GM12878 (cell line): Measurements from ENCODE around the gene PFKFB1. TPM values are rescaled to one million over a fixed set of nuclear protein-coding genes. Genes with fewer than 3 reads are reported as not detected.

Experiments
- ATAC-seq: fragments of 200-7000 bp; cut with Tn5 transposase; 3 replicates; pipeline ENCODE4 v1.9.1; 2020; ENCODE audit warnings: mild to moderate bottlenecking, moderate library complexity
- BruUV-seq: library from RNA; stranded (reverse); fragments of 400-500 nt; replicated peaks from 2 replicates; lab custom pipeline; 2021; lab: Mats Ljungman, UMichigan
- CTCF ChIA-PET: fragments of 300-600 bp; sonication (Branson Sonifier 250); formaldehyde crosslinking; extraction: SDS; loops from one replicate; lab custom pipeline; 2021; ENCODE audit warnings: inconsistent platforms; lab: Yijun Ruan, JAX
- POLR2A ChIA-PET: fragments of 350-600 bp; formaldehyde crosslinking; extraction: SDS; loops from one replicate; lab custom pipeline; 2021; ENCODE audit warnings: inconsistent platforms; lab: Charles Lee
- RAD21 ChIA-PET: fragments of 300-600 bp; sonication (Branson Sonifier 250); formaldehyde crosslinking; loops from one replicate; lab custom pipeline; 2023; ENCODE audit warnings: antibody characterized with exemption; ENCODE audit not compliant: unreplicated experiment; lab: Charles Lee
- SMC1A ChIA-PET: fragments of 300-600 bp; sonication (Branson Sonifier 250); formaldehyde crosslinking; loops from one replicate; lab custom pipeline; 2023; ENCODE audit not compliant: unreplicated experiment, uncharacterized antibody; lab: Charles Lee
- DNase-seq: peaks from one replicate; pipeline ENCODE4 v3.0.0-alpha.2; 2011; ENCODE audit warnings: low read depth, low spot score
- FAIRE-seq: peaks from 3 replicates; lab custom pipeline; 2011; peaks lifted over from hg19 to GRCh38; lab: Jason Lieb, UNC
- H2AFZ ChIP-seq: 2 replicates; pipeline ENCODE4 v1.6.0; 2011; ENCODE audit warnings: low read depth, low read length, control low read depth; ENCODE audit not compliant: control insufficient read depth
- H3K27ac ChIP-seq: 2 replicates; pipeline ENCODE4 v1.5.1; 2011; ENCODE audit warnings: control low read depth; ENCODE audit not compliant: control insufficient read depth, insufficient read depth
- H3K27me3 ChIP-seq, 2 experiments: replicated peaks in 1 of 2; 2 replicates each; pipeline versions ENCODE4 v1.6.0 to v1.6.1; 2011; ENCODE audit warnings: low read length in 1 of 2; ENCODE audit not compliant: control insufficient read depth in 2 of 2, insufficient read depth in 2 of 2
- H3K36me3 ChIP-seq, 2 experiments: 2 replicates each; pipeline ENCODE4 v1.5.1; 2011; ENCODE audit warnings: low read length in 1 of 2; ENCODE audit not compliant: control insufficient read depth in 2 of 2, insufficient read depth in 2 of 2
- H3K4me1 ChIP-seq: 2 replicates; pipeline ENCODE4 v1.6.1; 2011; ENCODE audit warnings: mild to moderate bottlenecking, low read length, moderate library complexity, mixed read lengths; ENCODE audit not compliant: control insufficient read depth, insufficient read depth
- H3K4me2 ChIP-seq: 2 replicates; pipeline ENCODE4 v1.6.0; 2011; ENCODE audit warnings: control low read depth; ENCODE audit not compliant: control insufficient read depth, insufficient read depth
- H3K4me3 ChIP-seq: fragments of 200-600 bp; sonication (generic); 2 replicates; pipeline ENCODE4 v1.5.1; 2016
- H3K79me2 ChIP-seq: 2 replicates; pipeline ENCODE4 v1.6.0; 2011; ENCODE audit warnings: low read length; ENCODE audit not compliant: control insufficient read depth, insufficient read depth
- H3K9ac ChIP-seq: 2 replicates; pipeline ENCODE4 v1.8.0; 2011; ENCODE audit warnings: low read length, control low read depth, mixed read lengths; ENCODE audit not compliant: control insufficient read depth, insufficient read depth
- H3K9me3 ChIP-seq: replicated peaks from 3 replicates; pipeline ENCODE4 v1.5.1; 2011; ENCODE audit warnings: mild to moderate bottlenecking, low read length; ENCODE audit not compliant: control insufficient read depth, insufficient read depth
- H4K20me1 ChIP-seq: 2 replicates; pipeline ENCODE4 v1.6.0; 2011; ENCODE audit not compliant: control insufficient read depth, insufficient read depth
- ATF7 ChIP-seq: fragments of 450-650 bp; IDR thresholded peaks from 2 replicates; pipeline ENCODE4 v1.6.1; 2016; ENCODE audit warnings: low read depth, mild to moderate bottlenecking
- BHLHE40 ChIP-seq, 2 experiments: fragments of 450-650 bp in 1 of 2; IDR thresholded peaks; 2 replicates each; pipeline ENCODE4 v1.6.1; 2011 to 2017; ENCODE audit warnings: low read depth in 2 of 2, borderline replicate concordance in 1 of 2, improper control_type of control experiment in 1 of 2, low read length in 1 of 2, mild to moderate bottlenecking in 1 of 2
- CHD2 ChIP-seq: IDR thresholded peaks from 2 replicates; pipeline ENCODE4 v1.6.1; 2011; ENCODE audit warnings: low read depth, low read length, improper control_type of control experiment, borderline replicate concordance
- EP300 ChIP-seq, 2 experiments: fragments of 150-350 bp in 1 of 2; IDR thresholded peaks; 2 replicates each; pipeline ENCODE4 v1.6.1; 2011 to 2012; ENCODE audit warnings: low read depth in 2 of 2, low read length in 2 of 2, borderline replicate concordance in 1 of 2, improper control_type of control experiment in 1 of 2, inconsistent platforms in 1 of 2; ENCODE audit not compliant: control insufficient read depth in 1 of 2
- HSF1 ChIP-seq: fragments of 150-350 bp; IDR thresholded peaks from 2 replicates; pipeline ENCODE4 v1.6.1; 2014; ENCODE audit warnings: mild to moderate bottlenecking, low read depth, low read length
- IRF3 ChIP-seq: fragments of 450-650 bp; IDR thresholded peaks from 2 replicates; pipeline ENCODE4 v1.6.1; 2014; ENCODE audit warnings: mild to moderate bottlenecking
- JUND ChIP-seq: IDR thresholded peaks from 2 replicates; pipeline ENCODE4 v1.6.1; 2012; ENCODE audit warnings: low read depth, mild to moderate bottlenecking, low read length, improper control_type of control experiment, moderate library complexity
- KAT2A ChIP-seq: conservative IDR thresholded peaks from 2 replicates; pipeline ENCODE4 v1.6.1; 2011; ENCODE audit warnings: low read depth, low read length; ENCODE audit not compliant: control insufficient read depth
- MYB ChIP-seq: fragments of 150-350 bp; IDR thresholded peaks from 2 replicates; pipeline ENCODE4 v1.6.1; 2014; ENCODE audit warnings: mild to moderate bottlenecking, low read depth, low read length, borderline replicate concordance
- NBN ChIP-seq: fragments of 450-650 bp; IDR thresholded peaks from 2 replicates; pipeline ENCODE4 v1.6.1; 2016
- NRF1 ChIP-seq: conservative IDR thresholded peaks from 2 replicates; pipeline ENCODE4 v1.6.1; 2011; ENCODE audit warnings: mild to moderate bottlenecking, low read depth, low read length, improper control_type of control experiment
- RAD21 ChIP-seq: IDR thresholded peaks from 2 replicates; pipeline ENCODE4 v1.6.1; 2011; ENCODE audit warnings: mild to moderate bottlenecking, low read depth, low read length, moderate library complexity; ENCODE audit not compliant: insufficient read depth
- SMAD5 ChIP-seq: IDR thresholded peaks from 2 replicates; pipeline ENCODE4 v1.6.1; 2016; ENCODE audit warnings: antibody characterized with exemption, low read depth
- TBL1XR1 ChIP-seq: IDR thresholded peaks from 2 replicates; pipeline ENCODE4 v1.6.1; 2012; ENCODE audit warnings: low read depth, low read length, improper control_type of control experiment
- TCF3 ChIP-seq: IDR thresholded peaks from 2 replicates; pipeline ENCODE4 v1.6.1; 2012; ENCODE audit warnings: low read depth, mild to moderate bottlenecking, low read length, borderline replicate concordance; ENCODE audit not compliant: insufficient read depth
- ZBTB11 ChIP-seq: fragments of 450-650 bp; formaldehyde crosslinking; IDR thresholded peaks from 2 replicates; pipeline ENCODE4 v1.5.0; 2022; ENCODE audit warnings: mild to moderate bottlenecking, missing genetic modification characterization
- ZNF207 ChIP-seq: fragments of 450-650 bp; IDR thresholded peaks from 2 replicates; pipeline ENCODE4 v1.6.1; 2014; ENCODE audit warnings: antibody characterized with exemption, mild to moderate bottlenecking, borderline replicate concordance
- WGBS: methylation state at CpG from one replicate; pipeline ENCODE4 v1.1.6; 2016; ENCODE audit warnings: low lambda C conversion rate; ENCODE audit not compliant: insufficient replicate concordance, insufficient coverage; ENCODE audit errors: missing lambda C conversion rate; 5-methylcytosine and 5-hydroxymethylcytosine counted together
- in situ Hi-C: fragments of 300-500 bp; cut with MboI; formaldehyde crosslinking; loops from 9 replicates; pipeline ENCODE4 v1.14.3; 2018; ENCODE audit warnings: mixed read lengths
- intact Hi-C: fragments of 100-400 bp; cut with micrococcal nuclease; formaldehyde crosslinking; loops from one replicate; pipeline ENCODE4 v1.14.2; 2022; ENCODE audit not compliant: unreplicated experiment
- polyA plus RNA-seq, 11 experiments: library from polyadenylated mRNA; depleted of rRNA in 4 of 11; unstranded in 6 of 11; stranded (reverse) in 5 of 11; fragments of >200 nt; fragmentation: Nextera tagmentation in 4 of 11; fragmentation: Illumina TruSeq in 1 of 11; extraction: Ambion mirVana in 4 of 11; extraction: Trizol in 1 of 11; gene quantifications; 1 replicate in 1 of 11; 2 replicates in 10 of 11; pipeline versions ENCODE4 v1.2.1 to v1.2.3, GENCODE V29; 2011 to 2016; ENCODE audit warnings: inconsistent platforms in 2 of 11, missing spikeins in 2 of 11, low read depth in 1 of 11
- total RNA-seq, 4 experiments: library from RNA; depleted of rRNA in 3 of 4; stranded (reverse); fragments of >200 nt in 3 of 4; fragmentation: Illumina TruSeq in 1 of 4; extraction: Trizol in 1 of 4; gene quantifications; 2 replicates each; pipeline versions ENCODE4 v1.2.1 to v1.2.3, GENCODE V29; 2013 to 2021

The PFKFB1 gene
- total and polyA plus RNA-seq, 10 of the 15 experiments (the other 5 are each of a cell fraction or from before 2014, with no cell fraction given): 0.13 to 0.59 (median 0.37) TPM

- DNase-seq (no peak), FAIRE-seq (no peak), ATAC-seq (no peak)
- no peaks in the 10 kb centered on the region for H3K9me3 ChIP-seq
- intact Hi-C loops (no loop called here), in situ Hi-C loops (no loop called here)
- H3K4me2 ChIP-seq: no peak overlapping the region
- BruUV-seq: no TSS peak
- H3K27me3 ChIP-seq: no peaks in the 10 kb centered on the region
- no peak overlapping the region for H3K9ac ChIP-seq
- H3K4me1 ChIP-seq: no peaks in the 10 kb centered on the region; the same call in 1 of the 2 replicates
- WGBS: 87% methylated on average over 1 of the region's 1 CpG
- POLR2A ChIA-PET: no interaction called here
- no peak overlapping the region for H3K27ac ChIP-seq
- CTCF ChIA-PET: interaction anchor here (0.5 kb wide), 1 partner anchor 562 kb away, joined by 5 read pairs; no protein-coding TSS in a partner anchor
- H3K79me2 ChIP-seq: no peaks in the 10 kb centered on the region
- TF ChIP-seq NBN: no peak
- TF ChIP-seq BHLHE40 (IDR thresholded peaks at IDR 0.05; ENCODE audit: borderline replicate concordance in 1 of 2, low read depth in 2 of 2, low read length in 1 of 2): no peak
- TF ChIP-seq SMAD5: no peak
- TF ChIP-seq IRF3: no peak
- TF ChIP-seq ZNF207: no peak
- no peak for TF ChIP-seq ATF7
- no peak for TF ChIP-seq EP300 (IDR thresholded peaks at IDR 0.05; ENCODE audit: borderline replicate concordance in 1 of 2, control insufficient read depth in 1 of 2, low read depth in 2 of 2, low read length in 2 of 2)
- TF ChIP-seq NRF1: no peak
- no peak for TF ChIP-seq KAT2A
- TF ChIP-seq TCF3: no peak
- no peak for TF ChIP-seq CHD2
- TF ChIP-seq HSF1: no peak
- TF ChIP-seq TBL1XR1: no peak
- TF ChIP-seq MYB: no peak
- TF ChIP-seq ZBTB11 (CRISPR knock-in tag): no peak
- TF ChIP-seq JUND: no peak
- TF ChIP-seq RAD21: no peak
- no peak overlapping the region for H3K4me3 ChIP-seq
- RAD21 ChIA-PET: no interaction called here
- no peaks in the 10 kb centered on the region for H3K36me3 ChIP-seq
- no peak overlapping the region for H2AFZ ChIP-seq
- SMC1A ChIA-PET: no interaction called here
- H4K20me1 ChIP-seq: no peaks in the 10 kb centered on the region
Observed at GRCh38 chrX:54992911-54993622, 921 bp downstream of the PFKFB1 start.
